ENCODE results near the gene IFI35.

Gene IFI35

DNA sequence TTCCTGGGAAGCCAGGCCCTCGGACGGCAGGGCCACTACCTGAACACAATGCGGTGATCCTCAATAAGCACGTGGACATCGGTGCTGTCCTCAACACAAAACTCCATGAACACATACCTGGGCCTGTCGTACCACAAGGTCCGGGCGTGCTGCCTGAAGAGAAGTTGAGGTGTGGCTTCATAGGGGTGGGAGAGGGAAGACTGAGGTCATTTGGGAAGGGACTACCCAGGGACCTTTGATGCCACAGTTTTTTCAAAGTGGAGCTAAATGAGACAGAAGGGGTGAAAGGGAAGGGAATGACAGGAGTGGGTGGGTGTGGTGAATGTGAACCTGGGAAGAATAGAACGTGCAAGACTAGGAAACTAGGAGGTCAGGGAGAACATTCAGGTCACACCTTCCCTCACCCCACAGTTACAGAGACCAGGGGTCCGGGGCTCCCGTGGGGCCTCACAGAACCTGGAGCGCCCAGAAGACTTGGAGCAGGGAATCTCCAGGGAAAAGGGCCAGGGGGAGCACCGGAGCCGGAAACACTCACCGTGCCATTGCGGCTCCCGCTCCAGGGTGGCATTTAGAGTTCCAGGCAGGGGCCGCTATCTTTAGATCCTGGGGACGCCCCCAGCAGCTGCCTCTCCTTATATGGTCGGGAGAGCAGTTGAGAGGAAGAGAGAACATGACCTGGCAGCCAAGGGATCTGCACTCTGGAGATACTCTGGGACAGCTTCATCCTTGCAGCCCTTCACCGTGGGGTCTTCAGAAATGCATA is 26.9 kb upstream of the IFI35 start, which contains the start of gene PTGES3L:
Gene PTGES3L, minus strand, starts transcription at position 570 of the 763 bp plus-strand sequence. Its CDS starts 27 bp downstream, at position 543.
- peak; percentile 78 for DNase-seq (ENCODE audit: low spot score)
- Histone ChIP-seq H3K4me3 (peak within 1 kb of the TSS; percentile 100), H3K27ac (peak within 1 kb of the TSS; percentile 43 to 86)
- TF ChIP-seq, protein P1, sequence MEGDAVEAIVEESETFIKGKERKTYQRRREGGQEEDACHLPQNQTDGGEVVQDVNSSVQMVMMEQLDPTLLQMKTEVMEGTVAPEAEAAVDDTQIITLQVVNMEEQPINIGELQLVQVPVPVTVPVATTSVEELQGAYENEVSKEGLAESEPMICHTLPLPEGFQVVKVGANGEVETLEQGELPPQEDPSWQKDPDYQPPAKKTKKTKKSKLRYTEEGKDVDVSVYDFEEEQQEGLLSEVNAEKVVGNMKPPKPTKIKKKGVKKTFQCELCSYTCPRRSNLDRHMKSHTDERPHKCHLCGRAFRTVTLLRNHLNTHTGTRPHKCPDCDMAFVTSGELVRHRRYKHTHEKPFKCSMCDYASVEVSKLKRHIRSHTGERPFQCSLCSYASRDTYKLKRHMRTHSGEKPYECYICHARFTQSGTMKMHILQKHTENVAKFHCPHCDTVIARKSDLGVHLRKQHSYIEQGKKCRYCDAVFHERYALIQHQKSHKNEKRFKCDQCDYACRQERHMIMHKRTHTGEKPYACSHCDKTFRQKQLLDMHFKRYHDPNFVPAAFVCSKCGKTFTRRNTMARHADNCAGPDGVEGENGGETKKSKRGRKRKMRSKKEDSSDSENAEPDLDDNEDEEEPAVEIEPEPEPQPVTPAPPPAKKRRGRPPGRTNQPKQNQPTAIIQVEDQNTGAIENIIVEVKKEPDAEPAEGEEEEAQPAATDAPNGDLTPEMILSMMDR (IDR thresholded peaks at IDR 0.05): no peak

DNA sequence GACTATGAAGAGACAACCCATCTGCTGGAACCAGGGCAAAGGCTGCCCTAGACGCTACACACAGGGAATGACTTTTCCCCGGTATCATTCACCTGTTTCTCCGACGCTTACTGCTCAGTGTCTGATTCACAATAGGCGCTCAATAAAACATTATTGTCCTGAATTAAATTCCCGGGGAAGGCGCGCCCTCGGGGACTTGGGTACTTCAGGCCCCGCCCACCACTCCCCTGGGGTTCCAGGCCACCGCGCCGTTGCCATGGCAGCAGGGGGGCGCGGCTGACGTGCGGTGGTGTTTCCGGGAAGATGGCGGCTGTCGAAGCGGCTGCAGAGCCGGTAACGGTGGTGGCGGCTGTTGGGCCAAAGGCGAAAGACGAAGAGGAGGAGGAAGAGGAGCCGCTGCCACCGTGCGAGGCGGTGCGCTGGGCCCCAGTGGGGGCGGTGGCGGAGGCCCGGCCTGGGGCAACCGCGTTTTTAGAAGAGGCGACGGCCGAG is 26.3 kb upstream of the IFI35 start, which contains the start of gene RUNDC1:
Gene RUNDC1, plus strand, starts transcription at position 292 of the 492 bp plus-strand sequence. Its CDS starts 12 bp downstream, at position 304.
- H3K4me3 ChIP-seq: peak within 1 kb of the TSS; percentile 100
- peak within 1 kb of the TSS; percentile 43 to 86 for H3K27ac ChIP-seq
- peak; percentile 92 for DNase-seq (ENCODE audit: low spot score)
- TF ChIP-seq, protein P1 (IDR thresholded peaks at IDR 0.05): no peak

DNA sequence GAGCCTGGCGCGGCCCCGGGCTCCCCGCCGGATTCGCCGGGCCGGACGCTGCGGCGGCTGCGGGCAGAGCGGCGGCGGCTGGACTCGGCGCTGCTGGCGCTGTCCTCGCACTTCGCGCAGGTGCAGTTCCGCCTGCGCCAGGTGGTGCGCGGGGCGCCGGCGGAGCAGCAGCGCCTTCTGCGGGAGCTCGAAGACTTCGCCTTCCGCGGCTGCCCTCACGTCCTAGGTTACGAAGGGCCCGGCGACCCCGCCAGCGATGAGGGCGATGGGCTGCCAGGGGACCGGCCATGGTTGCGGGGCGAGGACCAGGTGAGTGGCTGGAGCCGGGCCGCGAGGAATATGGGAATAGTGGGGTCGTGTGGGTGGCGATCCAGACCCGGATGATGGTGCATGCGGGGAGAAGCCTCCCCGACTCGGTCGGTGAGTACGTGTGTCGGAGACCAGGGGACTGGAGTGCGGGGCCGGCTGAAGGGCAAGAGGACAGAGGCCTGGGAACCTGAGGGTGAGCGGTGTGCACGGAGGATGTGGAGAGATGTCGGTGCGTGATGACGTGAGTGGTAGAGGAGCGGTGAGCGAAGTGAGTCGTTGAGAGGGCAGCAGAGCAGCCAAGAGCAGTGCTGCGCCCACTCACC is 25.7 kb upstream of the IFI35 start:
- TF ChIP-seq, protein P1 (IDR thresholded peaks at IDR 0.05): no peak
- Histone ChIP-seq H3K27ac (peak overlapping the region; percentile 43 to 86), H3K4me3 (peak overlapping the region; percentile 100)
- DNase-seq (ENCODE audit: low spot score): no peak

DNA sequence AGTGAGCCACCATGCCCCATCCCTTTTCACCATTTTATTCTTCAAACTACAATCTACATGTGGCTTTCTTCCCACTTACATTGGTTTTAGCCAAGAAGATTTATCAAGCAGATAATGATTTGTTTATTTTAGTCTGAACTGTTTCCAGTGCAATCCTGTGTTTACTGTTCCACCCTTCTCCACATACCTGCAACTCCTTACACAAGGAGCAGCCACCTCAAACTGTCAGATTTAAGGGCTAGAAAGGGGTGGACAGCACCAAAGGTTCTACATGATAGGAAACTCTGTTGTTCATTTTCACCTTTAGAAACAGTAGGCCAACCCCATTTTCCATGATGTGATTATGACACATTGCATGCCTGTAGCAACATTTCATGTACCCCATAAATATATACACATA is 24.3 kb upstream of the IFI35 start:
- TF ChIP-seq, protein P1 (IDR thresholded peaks at IDR 0.05): no peak
- Histone ChIP-seq H3K27ac (no peak overlapping the region), H3K4me3 (no peak overlapping the region)
- DNase-seq (ENCODE audit: low spot score): no peak

DNA sequence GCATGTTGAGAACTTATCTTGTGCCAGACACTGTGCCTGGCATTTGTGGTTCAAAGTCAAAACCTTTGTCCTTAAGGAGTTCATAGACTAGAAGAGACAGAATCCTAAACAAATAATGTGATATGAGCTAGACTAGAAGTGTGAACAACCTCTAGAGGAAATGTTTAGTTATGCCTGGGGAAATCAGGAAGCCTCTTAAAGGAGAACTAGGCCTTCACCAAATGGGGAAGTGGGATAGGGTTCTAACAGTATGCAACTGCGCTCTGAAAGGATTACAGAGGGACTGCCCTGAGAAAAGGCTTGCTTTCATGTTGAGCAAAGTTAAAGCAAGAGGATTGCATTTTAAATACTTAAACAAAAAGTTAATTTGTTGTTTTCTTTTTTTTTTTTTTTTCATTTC is 21.4 kb upstream of the IFI35 start:
- peak overlapping the region in 1 of 2 donors; percentile 26 for H3K27ac ChIP-seq
- TF ChIP-seq, protein P1 (IDR thresholded peaks at IDR 0.05): no peak
- no peak for DNase-seq (ENCODE audit: low spot score)
- H3K4me3 ChIP-seq: no peak overlapping the region

DNA sequence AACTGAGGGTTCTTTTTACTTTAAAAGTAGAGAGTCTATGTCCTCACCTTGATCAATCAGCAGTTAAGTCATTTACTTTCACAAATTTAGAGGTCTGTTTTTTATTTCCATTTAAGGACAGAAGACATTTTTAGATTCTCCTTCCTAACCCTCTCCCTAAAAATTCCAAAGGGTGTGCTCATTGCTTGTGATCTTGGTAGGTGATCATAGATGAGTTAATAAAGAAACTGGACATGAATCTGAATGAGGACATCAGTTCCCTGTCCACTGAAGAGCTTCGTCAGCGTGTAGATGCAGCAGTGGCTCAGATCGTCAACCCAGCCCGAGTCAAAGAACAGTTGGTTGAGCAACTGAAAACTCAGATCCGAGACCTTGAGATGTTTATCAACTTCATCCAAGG is 17.4 kb upstream of the IFI35 start:
- Histone ChIP-seq H3K4me3 (no peak overlapping the region), H3K27ac (no peak overlapping the region)
- TF ChIP-seq, protein P1 (IDR thresholded peaks at IDR 0.05): no peak
- no peak for DNase-seq (ENCODE audit: low spot score)

Data from coronary artery (tissue), 2 donors.